Activated CD4-positive, alpha-beta T cell treated with anti-CD3 and anti-CD28 coated beads for 4 hours (primary cell): Measurements from ENCODE around the gene PDZRN3.

Experiments
- DNase-seq, 2 donors: peaks; one replicate each; pipeline ENCODE4 v3.0.0-alpha.2; 2020

The PDZRN3 gene

DNA sequence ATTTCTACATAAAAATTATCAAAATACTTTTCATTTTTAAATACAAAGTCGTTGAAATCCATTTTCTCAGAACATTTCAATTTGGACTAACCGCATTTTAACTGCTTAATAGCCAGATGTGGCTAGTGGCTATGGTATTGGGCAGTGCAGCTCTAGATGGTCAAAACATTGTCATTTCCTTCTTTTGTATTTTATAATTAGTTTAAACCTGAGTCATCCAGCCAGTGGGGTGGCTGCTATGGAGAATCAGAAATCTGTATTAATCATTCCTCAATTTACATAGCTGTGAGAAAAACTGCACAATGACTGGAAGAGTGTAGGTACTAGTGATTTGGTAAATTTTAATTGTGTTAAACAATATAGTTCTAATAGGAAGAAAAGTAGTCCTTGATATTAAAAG lies 245.3 kb downstream of the PDZRN3 start:
- no peak for DNase-seq

DNA sequence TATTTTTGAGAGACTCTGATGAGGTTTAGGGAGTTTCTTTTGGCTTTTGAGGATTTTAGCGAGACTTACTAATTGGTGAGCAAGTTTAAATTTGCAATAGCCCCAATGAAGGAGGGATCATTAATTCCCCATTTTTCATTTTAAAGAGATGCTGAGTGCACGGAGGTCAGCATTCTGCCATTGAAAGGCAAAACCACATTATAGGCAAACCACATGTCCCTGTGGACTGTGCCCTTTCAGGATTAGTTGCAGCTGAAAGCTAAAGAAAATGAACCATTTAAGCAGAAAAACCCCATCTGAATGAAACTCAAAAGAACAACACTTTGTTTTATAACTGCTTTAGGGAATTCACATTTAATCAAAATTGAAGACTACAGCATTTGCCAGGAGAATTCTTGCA lies 246.5 kb downstream of the PDZRN3 start:
- DNase-seq: no peak

DNA sequence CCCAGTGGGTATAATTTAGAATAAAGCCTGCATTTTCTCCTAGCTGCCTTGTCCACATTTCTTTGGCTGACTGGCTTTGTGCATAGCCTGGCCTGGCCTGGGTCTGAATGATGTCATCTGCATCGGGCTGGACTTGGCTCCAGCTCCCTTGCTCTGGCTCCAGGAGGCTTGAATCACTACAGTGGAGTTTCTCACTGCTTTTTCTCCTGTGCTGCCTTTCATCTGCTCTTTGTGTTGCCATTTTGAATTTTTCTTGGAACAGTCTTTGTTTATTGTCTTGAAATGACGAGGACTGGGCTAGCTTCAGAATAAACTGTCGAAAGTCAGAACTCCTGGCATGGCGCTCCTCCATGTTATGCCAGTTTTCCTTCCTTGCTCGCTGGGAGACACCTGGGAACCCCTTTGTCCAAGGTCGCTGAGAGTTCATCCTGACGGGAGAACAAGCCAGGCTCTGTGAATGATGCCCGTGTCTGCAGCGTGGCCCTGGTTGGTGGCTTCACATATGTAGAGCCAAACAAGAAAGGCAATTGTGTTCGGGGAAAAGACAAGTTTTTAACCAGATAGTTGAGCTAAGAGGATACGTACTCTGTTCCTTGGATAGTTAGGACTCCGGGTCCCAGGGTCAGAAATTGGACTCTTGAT lies 258.9 kb downstream of the PDZRN3 start:
- DNase-seq: no peak

DNA sequence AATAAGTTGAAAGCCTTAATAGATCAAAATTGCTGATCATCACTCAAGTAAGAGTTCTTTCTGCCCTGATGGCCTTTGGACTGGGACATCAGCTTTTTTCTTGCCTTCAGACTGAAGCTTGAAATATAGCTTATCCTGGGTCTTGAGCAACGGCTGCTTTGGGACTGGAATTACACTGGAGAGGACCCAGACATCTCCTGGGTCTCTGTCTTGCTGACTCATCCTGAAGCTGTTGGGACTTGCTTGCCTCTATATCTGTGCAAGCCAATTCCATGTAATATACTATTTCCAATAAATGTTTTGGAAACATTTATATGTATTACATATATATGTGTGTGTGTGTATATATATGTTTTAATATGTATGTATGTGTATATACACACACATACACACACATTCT lies 260.2 kb downstream of the PDZRN3 start:
- no peak for DNase-seq

DNA sequence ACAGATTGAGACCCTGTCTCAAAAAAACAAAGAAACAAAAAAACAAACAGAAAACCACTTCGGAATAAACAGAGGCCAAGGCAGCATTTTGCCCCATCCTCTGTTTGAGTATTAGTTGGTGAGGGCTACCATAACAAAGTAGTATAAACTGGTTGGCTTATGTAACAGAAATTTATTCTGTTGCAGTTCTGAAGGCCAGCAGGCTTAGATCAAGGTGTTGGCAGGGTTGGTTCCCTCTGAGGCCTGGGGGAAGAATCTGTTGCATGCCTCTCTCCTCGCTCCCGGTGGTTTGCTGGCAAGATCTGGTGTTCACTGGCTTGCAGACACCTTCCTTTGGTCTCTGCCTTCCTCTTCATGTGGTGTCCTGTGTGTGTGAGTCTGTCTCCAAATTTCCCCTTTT lies 261.6 kb downstream of the PDZRN3 start:
- DNase-seq: no peak

DNA sequence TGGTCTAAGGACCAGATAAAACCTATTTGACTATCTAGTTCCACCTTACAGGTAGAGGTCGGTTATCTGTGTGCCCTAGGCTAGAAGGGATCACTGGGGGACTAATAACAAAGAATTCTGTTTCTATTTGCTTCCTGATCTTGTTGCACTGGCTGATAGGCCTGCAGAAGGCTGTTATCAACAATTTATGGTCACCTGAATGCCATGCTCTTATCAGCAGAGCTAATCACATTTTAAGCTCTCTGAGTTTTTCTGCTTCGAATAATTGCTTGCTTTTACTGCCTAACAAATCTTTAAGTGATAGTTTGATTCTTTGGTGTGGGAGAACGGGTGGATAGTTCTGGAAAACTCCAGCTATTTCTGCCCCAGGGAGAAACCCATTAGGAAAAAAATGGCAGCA lies 263.1 kb downstream of the PDZRN3 start:
- DNase-seq: no peak

DNA sequence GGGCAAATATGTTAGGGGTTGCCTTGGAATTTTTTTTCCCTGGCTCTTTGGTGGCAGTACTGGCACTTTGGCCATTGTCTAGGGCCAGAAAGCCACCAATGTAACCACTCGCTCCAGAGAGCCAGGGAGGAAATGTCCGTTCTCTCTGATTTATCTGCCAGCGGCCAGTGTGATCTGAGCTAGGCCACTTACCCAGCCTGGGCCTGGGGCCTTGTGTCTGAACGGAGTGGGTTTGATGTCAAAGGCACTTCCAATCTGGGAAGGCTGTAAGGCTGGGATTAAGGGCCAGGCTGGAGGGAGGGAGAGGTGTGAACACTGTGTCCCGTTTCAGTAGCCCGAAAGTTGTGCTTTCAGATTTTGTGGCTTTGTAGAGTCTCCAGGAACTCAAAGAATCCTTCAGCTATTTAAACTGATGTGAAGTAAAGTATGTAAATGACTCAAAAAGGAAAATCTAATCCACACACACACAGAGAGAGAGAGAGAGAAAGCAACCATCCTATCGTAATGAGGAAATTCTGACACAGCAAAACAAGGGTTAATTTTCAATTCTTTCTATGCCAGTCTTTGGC lies 271.0 kb downstream of the PDZRN3 start:
- DNase-seq: no peak

DNA sequence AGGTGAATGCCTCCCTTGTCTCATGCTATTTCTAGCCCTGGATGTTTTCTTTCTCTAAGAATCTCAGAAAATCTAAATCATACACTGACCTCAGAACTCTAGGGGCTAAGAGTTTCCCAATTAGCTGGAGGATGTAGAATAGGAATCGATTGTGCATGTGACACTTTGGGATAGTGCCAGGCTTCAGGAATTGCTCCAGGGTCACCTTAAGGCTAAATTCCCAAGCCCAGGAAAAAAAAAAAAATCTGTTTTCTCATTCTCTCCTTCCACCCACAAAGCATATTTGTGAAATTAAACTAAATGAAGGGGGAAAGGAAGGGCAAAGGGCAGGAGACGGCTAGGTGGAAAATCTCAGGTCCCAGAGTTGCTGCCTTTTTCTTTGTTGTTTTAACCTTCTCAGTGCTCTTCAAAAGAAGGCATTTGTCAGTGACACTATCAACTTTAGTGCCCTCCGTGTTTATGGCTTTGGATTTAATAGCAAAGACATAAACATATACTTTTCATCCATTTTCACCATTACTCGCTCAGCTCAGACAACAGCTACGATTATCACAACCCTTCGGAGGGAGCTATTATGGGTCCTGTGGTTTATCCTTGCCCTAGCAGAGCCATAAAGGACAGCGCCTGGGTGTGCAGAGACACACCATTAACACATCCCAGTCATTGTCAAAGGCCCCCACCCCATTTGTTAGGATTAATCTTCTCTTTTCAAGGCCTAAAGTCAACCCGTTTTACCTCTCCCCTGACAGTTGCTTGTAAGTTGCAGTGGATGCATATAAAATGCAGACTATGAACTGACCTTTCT lies 271.7 kb downstream of the PDZRN3 start:
- DNase-seq: no peak

DNA sequence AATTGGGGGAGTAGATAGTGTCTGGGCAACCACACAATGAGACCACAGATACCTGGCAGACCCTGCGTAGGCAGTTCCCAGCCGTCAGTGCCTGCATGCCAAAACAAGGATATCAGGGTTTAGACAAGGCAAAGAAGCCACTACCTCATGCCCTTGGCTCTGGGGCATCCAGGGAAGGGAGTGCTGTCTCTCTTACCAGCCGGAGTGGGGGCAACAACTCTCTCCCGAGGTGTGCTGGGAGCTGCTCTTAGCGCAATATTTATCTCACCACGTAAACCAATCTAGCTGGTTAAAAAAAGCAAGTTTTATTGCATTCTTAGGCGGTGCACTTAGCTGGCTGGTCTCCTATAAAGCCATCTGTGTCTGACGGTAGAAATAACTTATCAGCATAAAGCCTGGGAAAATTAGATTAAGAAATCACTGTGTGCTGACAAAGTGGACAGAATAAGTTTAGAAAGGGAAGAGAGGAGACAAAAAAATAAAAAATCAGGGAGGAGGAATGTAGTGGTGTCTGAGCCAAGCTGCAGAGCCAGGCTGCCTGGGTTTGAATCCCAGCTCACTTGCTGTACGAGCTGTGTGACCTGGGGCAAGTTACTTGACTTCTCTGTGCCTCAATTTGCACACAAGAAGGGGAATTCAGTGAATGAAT lies 273.2 kb downstream of the PDZRN3 start:
- DNase-seq: no peak

DNA sequence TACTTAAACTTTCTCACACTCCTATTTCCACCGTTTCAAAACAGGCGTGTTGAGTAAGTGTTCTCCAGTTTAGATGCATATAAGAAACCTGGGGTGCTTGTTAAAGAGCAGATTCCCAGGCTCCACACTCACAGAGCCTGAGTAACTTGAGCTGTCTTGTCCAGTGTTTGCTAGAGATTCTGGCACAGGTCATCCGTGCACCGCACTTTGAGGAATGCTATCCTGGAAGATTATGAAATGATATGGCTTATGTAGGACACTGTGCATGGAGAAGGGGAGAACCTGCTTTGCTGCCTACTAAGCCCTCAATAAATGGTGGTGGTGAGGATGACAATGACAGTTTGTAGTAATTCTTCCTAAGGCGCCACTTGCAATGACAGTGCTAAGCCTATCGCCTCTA lies 273.7 kb downstream of the PDZRN3 start:
- DNase-seq: no peak

DNA sequence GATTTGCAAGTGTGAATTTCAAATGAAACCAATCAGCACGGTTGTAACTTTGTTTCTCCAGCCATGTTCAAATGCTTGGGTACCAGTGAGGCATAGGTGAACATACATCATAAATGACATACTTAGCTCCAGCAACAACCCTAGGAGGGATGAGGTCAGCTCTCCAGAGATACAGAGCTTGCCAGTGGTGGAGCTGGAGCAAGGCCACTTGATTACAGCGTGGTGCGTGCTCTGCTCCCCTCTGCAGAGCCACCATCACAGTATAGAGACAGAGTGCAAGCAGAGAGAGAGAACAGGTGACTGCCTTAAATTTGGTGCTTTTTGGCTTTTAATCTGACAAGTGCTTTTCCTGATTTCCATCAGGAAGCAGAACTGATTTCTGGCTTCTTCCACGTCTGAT lies 275.1 kb downstream of the PDZRN3 start:
- no peak for DNase-seq

DNA sequence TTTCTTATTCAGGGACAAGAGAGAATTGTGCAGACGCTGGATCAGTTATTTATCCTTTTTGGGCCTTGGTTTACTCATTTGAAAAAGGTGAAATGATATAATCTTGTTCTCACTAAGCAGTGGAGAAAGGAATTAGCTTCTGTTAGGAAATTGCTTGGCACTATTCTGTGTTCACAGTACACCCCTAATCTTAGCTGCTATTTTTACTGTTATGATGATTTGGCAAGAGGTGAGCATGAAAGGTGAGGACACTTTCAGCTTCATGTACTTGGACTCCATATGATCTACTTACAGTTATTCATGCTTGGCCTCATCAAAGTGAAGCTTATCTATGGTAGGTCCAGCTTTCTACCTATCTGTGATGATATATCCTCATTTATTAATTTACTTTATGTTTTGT lies 282.7 kb downstream of the PDZRN3 start:
- no peak for DNase-seq

DNA sequence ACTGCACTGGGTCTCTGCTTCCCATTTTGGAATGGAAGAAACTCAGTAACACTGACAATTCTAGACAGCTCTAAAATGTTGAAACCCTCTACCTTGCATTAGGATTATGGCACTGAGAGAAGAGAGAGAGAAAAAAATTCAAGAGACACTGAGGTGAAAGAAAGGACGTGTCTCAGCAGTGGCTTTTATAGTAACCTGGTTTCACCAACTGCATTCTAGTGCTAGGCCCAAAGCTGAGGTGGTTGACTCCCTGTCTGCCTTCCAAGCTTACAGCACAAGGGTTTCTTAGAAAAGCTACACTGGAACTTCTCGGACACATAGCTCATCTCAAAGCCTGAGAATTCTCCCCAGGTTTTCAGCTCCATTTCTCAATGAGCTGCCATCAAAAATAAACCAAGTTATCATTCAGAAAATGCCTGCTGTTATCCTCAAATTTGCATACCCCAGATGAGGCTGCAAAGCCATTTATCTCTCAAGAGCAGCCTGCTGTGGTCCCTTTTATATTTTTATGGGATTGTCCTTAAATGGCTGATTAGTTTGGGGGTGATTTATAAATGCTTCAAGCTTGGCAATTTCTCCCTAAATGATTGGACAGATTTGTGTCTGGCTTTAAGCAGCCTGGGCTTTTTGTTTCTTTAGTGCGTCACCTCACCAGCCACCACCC lies 283.3 kb downstream of the PDZRN3 start:
- no peak for DNase-seq

DNA sequence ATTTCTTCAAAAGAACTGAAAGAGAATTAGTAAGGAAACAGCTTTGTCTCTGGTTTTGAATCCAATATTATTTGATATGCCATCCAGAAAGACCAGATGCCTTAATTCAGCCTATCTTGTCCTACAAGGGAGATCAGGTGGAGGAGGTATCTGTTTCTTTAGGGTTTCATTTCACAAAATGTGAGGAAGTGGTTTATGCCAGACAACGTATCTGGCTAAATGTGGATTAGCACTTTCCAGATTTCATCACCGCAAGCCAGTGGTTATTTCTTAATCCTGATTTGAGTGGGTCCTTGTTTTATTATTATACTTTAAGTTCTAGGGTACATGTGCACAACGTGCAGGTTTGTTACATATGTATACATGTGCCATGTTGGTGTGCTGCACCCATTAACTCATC lies 292.2 kb downstream of the PDZRN3 start:
- DNase-seq: no peak
